ENCODE data around the gene KRTAP10-3. TPM values are rescaled to one million over a fixed set of nuclear protein-coding genes. Genes with fewer than 3 reads are reported as not detected.

Gene KRTAP10-3
- polyA plus RNA-seq, 1 donor (not counting 4 experiments of a cell fraction or from before 2014, with no cell fraction given) = not detected

- no peak overlapping the region for H2AFZ ChIP-seq (ENCODE audit: control insufficient read depth, low read length)
- no peak overlapping the region for H3K9ac ChIP-seq (ENCODE audit: control insufficient read depth, extremely low read depth, insufficient read depth, low read length)
- H3K27me3 ChIP-seq (ENCODE audit: control insufficient read depth, extremely low read depth, insufficient read depth, low read length) = no peaks in the 10 kb centered on the region
- no peaks in the 10 kb centered on the region for H3K9me3 ChIP-seq (ENCODE audit: control insufficient read depth, low read depth, low read length)
- H3K4me1 ChIP-seq (ENCODE audit: control insufficient read depth, extremely low read depth, insufficient read depth, low read length) = no peaks in the 10 kb centered on the region
- no peaks in the 10 kb centered on the region for H3K36me3 ChIP-seq (ENCODE audit: control insufficient read depth in 2 of 2, extremely low read depth in 1 of 2, insufficient read depth in 2 of 2, low read length in 2 of 2)
- H3K4me2 ChIP-seq (ENCODE audit: control insufficient read depth, extremely low read depth, insufficient read depth, low read depth, low read length) = no peak overlapping the region
- H3K27ac ChIP-seq (ENCODE audit: control insufficient read depth, insufficient read depth, low read length) = no peak overlapping the region
- DNase-seq (ENCODE audit: low read depth, low spot score) (no peak), FAIRE-seq (no peak)
- dilution Hi-C loops (cut with MboI; ENCODE audit: extremely low pct_ligation_motif_present, low sequenced_read_pairs) = no loop called here
- H3K9me1 ChIP-seq (ENCODE audit: control insufficient read depth, extremely low read depth, insufficient read depth, low read length) = no peaks in the 10 kb centered on the region
- no peak overlapping the region for H3K4me3 ChIP-seq (ENCODE audit: control insufficient read depth in 2 of 3, extremely low read depth in 1 of 3, insufficient read depth in 2 of 3, low read depth in 1 of 3, low read length in 3 of 3)
- H3K79me2 ChIP-seq (ENCODE audit: control insufficient read depth, insufficient read depth, low read length) = no peaks in the 10 kb centered on the region
- TF ChIP-seq CTCF (optimal IDR thresholded peaks at IDR 0.05 in 1 of 3, IDR thresholded peaks at IDR 0.05 in 1 of 3, conservative IDR thresholded peaks at IDR 0.05 in 1 of 3; ENCODE audit: extremely low read depth in 1 of 3, insufficient read depth in 2 of 3, low read length in 3 of 3) (no peak), EZH2 (IDR thresholded peaks at IDR 0.05; ENCODE audit: low read length) (no peak)
- no peaks in the 10 kb centered on the region for H4K20me1 ChIP-seq (ENCODE audit: control insufficient read depth, extremely low read depth, insufficient read depth, low read length)
Observed at GRCh38 chr21:44537930-44538911, 20.4 kb downstream of the KRTAP10-3 start.

- Histone ChIP-seq H3K4me1 (ENCODE audit: control insufficient read depth, extremely low read depth, insufficient read depth, low read length) (no peaks in the 10 kb centered on the region), H3K4me3 (ENCODE audit: control insufficient read depth in 2 of 3, extremely low read depth in 1 of 3, insufficient read depth in 2 of 3, low read depth in 1 of 3, low read length in 3 of 3) (no peak overlapping the region), H3K9me3 (ENCODE audit: control insufficient read depth, low read depth, low read length) (peaks cover 3% of the 10 kb centered on the region), H3K9me1 (ENCODE audit: control insufficient read depth, extremely low read depth, insufficient read depth, low read length) (no peaks in the 10 kb centered on the region), H3K36me3 (ENCODE audit: control insufficient read depth in 2 of 2, extremely low read depth in 1 of 2, insufficient read depth in 2 of 2, low read length in 2 of 2) (no peaks in the 10 kb centered on the region), H2AFZ (ENCODE audit: control insufficient read depth, low read length) (no peak overlapping the region), H3K9ac (ENCODE audit: control insufficient read depth, extremely low read depth, insufficient read depth, low read length) (no peak overlapping the region), H3K4me2 (ENCODE audit: control insufficient read depth, extremely low read depth, insufficient read depth, low read depth, low read length) (no peak overlapping the region), H4K20me1 (ENCODE audit: control insufficient read depth, extremely low read depth, insufficient read depth, low read length) (no peaks in the 10 kb centered on the region), H3K27ac (ENCODE audit: control insufficient read depth, insufficient read depth, low read length) (no peak overlapping the region), H3K27me3 (ENCODE audit: control insufficient read depth, extremely low read depth, insufficient read depth, low read length) (no peaks in the 10 kb centered on the region), H3K79me2 (ENCODE audit: control insufficient read depth, insufficient read depth, low read length) (no peaks in the 10 kb centered on the region)
- dilution Hi-C loops (cut with MboI; ENCODE audit: extremely low pct_ligation_motif_present, low sequenced_read_pairs) = no loop called here
- DNase-seq (ENCODE audit: low read depth, low spot score) = no peak
- TF ChIP-seq CTCF (optimal IDR thresholded peaks at IDR 0.05 in 1 of 3, IDR thresholded peaks at IDR 0.05 in 1 of 3, conservative IDR thresholded peaks at IDR 0.05 in 1 of 3; ENCODE audit: extremely low read depth in 1 of 3, insufficient read depth in 2 of 3, low read length in 3 of 3) = no peak
- TF ChIP-seq EZH2 (IDR thresholded peaks at IDR 0.05; ENCODE audit: low read length) = no peak
- no peak for FAIRE-seq
Observed at GRCh38 chr21:44535963-44536362, 22.6 kb downstream of the KRTAP10-3 start.

All from keratinocyte (primary cell).